DND-41 (cell line): ENCODE data around the gene NRK.

Experiments used
- CTCF ChIP-seq: IDR thresholded peaks from 2 replicates; pipeline ENCODE4 v1.5.1; 2012; ENCODE audit warnings: borderline replicate concordance, low read length, moderate library complexity, mild to moderate bottlenecking; ENCODE audit not compliant: poor library complexity, severe bottlenecking; ENCODE audit errors: extremely low read depth
- EZH2 ChIP-seq: IDR thresholded peaks from 3 replicates; pipeline ENCODE4 v1.6.1; 2012; ENCODE audit warnings: borderline replicate concordance, low read depth, mild to moderate bottlenecking, moderate library complexity, low read length, inconsistent platforms; ENCODE audit not compliant: severe bottlenecking

GRCh38 chrX:105816517-105816916, 5.8 kb upstream of the NRK start:
- TF ChIP-seq CTCF (no peak), EZH2 (no peak)
